HCT116 (cell line): Measurements from ENCODE around the gene NBAS. TPM values are rescaled to one million over a fixed set of nuclear protein-coding genes. Genes with fewer than 3 reads are reported as not detected.

Experiments used
- ATAC-seq: fragments of 200-7000 bp; cut with Tn5 transposase; 2 replicates; pipeline ENCODE4 v1.9.1; 2020; ENCODE audit warnings: mild to moderate bottlenecking, moderate library complexity
- BruUV-seq: library from RNA; stranded (reverse); fragments of 400-500 nt; replicated peaks from 2 replicates; lab custom pipeline; 2021; lab: Mats Ljungman, UMichigan
- CTCF ChIA-PET: fragments of 300-600 bp; sonication (Branson Sonifier 250); formaldehyde crosslinking; loops from one replicate; lab custom pipeline; 2021; ENCODE audit warnings: antibody characterized with exemption; lab: Charles Lee
- POLR2A ChIA-PET: fragments of 300-600, 350-600 bp; sonication (Branson Sonifier 250); formaldehyde crosslinking; loops from one replicate; lab custom pipeline; 2021; ENCODE audit warnings: antibody characterized with exemption; lab: Charles Lee
- RAD21 ChIA-PET, 2 experiments: fragments of 300-600 bp; sonication (Branson Sonifier 250); formaldehyde crosslinking; loops; one replicate each; lab custom pipeline; 2023; ENCODE audit warnings: low total read pairs in 2 of 2; ENCODE audit not compliant: uncharacterized antibody in 2 of 2, unreplicated experiment in 2 of 2, low non-redundant PET in 1 of 2; lab: Charles Lee
- DNase-seq: peaks from one replicate; pipeline ENCODE4 v3.0.0-alpha.2; 2010; ENCODE audit warnings: low read depth, low spot score
- H2AFZ ChIP-seq: fragments of 200-600 bp; shearing (Covaris generic), sonication (generic); 2 replicates; pipeline ENCODE4 v1.6.1; 2017; ENCODE audit warnings: low read depth, mixed run types, mixed read lengths, antibody characterized with exemption, low read length; ENCODE audit not compliant: poor library complexity, severe bottlenecking
- H3K27ac ChIP-seq: 2 replicates; pipeline ENCODE4 v1.5.1; 2012; ENCODE audit warnings: low read depth, low read length
- H3K27me3 ChIP-seq: fragments of 200-600 bp; sonication (generic); 2 replicates; pipeline ENCODE4 v1.6.1; 2016; ENCODE audit warnings: mixed run types, low read length, mixed read lengths; ENCODE audit not compliant: insufficient read depth
- H3K36me3 ChIP-seq, 2 experiments: fragments of 200-500 bp in 1 of 2; fragments of 200-600 bp in 1 of 2; sonication (Bioruptor generic) in 1 of 2; sonication (generic) in 1 of 2; 2 replicates each; pipeline versions ENCODE4 v1.5.1 to v1.6.1; 2014 to 2016; ENCODE audit warnings: low read length in 2 of 2, inconsistent platforms in 1 of 2, mixed read lengths in 1 of 2, mixed run types in 1 of 2; ENCODE audit not compliant: insufficient read depth in 2 of 2, control insufficient read depth in 1 of 2
- H3K4me1 ChIP-seq, 2 experiments: fragments of 200-600 bp in 1 of 2; sonication (generic) in 1 of 2; 2 replicates each; pipeline versions ENCODE4 v1.5.1 to v1.6.1; 2012 to 2017; ENCODE audit warnings: low read length in 2 of 2, inconsistent platforms in 1 of 2, mild to moderate bottlenecking in 1 of 2, mixed read lengths in 1 of 2, mixed run types in 1 of 2, moderate library complexity in 1 of 2; ENCODE audit not compliant: insufficient read depth in 2 of 2, control insufficient read depth in 1 of 2
- H3K4me2 ChIP-seq: fragments of 200-600 bp; sonication (generic); 2 replicates; pipeline ENCODE4 v1.6.1; 2017; ENCODE audit warnings: mixed run types, low read length, mixed read lengths
- H3K4me3 ChIP-seq, 2 experiments: fragments of 200-600 bp in 1 of 2; sonication (generic) in 1 of 2; replicated peaks in 1 of 2; 2 replicates each; pipeline ENCODE4 v1.5.1; 2011 to 2016; ENCODE audit warnings: low read length in 2 of 2, control low read depth in 1 of 2, low read depth in 1 of 2, mild to moderate bottlenecking in 1 of 2, mixed read lengths in 1 of 2, mixed run types in 1 of 2
- H3K79me2 ChIP-seq: fragments of 200-600 bp; sonication (generic); 2 replicates; pipeline ENCODE4 v1.6.1; 2017; ENCODE audit warnings: mild to moderate bottlenecking, mixed run types, low read length, moderate library complexity, mixed read lengths; ENCODE audit not compliant: insufficient read depth
- H3K9ac ChIP-seq: fragments of 200-600 bp; sonication (generic); 2 replicates; pipeline ENCODE4 v1.6.1; 2016; ENCODE audit warnings: low read length, mixed read lengths
- H3K9me2 ChIP-seq: fragments of 200-600 bp; sonication (generic), shearing (Covaris generic); 2 replicates; pipeline ENCODE4 v1.6.1; 2017; ENCODE audit warnings: mixed run types, mild to moderate bottlenecking, moderate library complexity; ENCODE audit not compliant: insufficient read depth
- H3K9me3 ChIP-seq, 2 experiments: fragments of 200-500 bp in 1 of 2; fragments of 200-600 bp in 1 of 2; sonication (Bioruptor generic) in 1 of 2; sonication (generic) in 1 of 2; 2 replicates each; pipeline ENCODE4 v1.6.1; 2014 to 2017; ENCODE audit warnings: low read length in 2 of 2, mixed read lengths in 2 of 2, inconsistent platforms in 1 of 2, low read depth in 1 of 2, mild to moderate bottlenecking in 1 of 2, mixed run types in 1 of 2, moderate library complexity in 1 of 2; ENCODE audit not compliant: control insufficient read depth in 1 of 2, insufficient read depth in 1 of 2
- H4K20me1 ChIP-seq: fragments of 200-600 bp; sonication (generic), shearing (Covaris generic); 2 replicates; pipeline ENCODE4 v1.6.1; 2017; ENCODE audit warnings: mixed run types, mild to moderate bottlenecking, moderate library complexity; ENCODE audit not compliant: insufficient read depth
- EZH2 ChIP-seq: fragments of 200-600 bp; sonication (generic); IDR thresholded peaks from 2 replicates; pipeline ENCODE4 v1.6.1; 2017; ENCODE audit warnings: antibody characterized with exemption, mixed run types
- POLR2AphosphoS5 ChIP-seq: IDR thresholded peaks from 2 replicates; pipeline ENCODE4 v1.6.1; 2011; ENCODE audit warnings: mild to moderate bottlenecking, low read depth, low read length, moderate library complexity
- YY1 ChIP-seq: IDR thresholded peaks from 2 replicates; pipeline ENCODE4 v1.6.1; 2011; ENCODE audit warnings: low read length, low read depth, moderate library complexity, mild to moderate bottlenecking; ENCODE audit not compliant: insufficient replicate concordance; ENCODE audit errors: extremely low read depth
- intact Hi-C: fragments of 100-400 bp; cut with micrococcal nuclease; formaldehyde crosslinking; loops from 2 replicates; pipeline ENCODE4 v1.10.0; 2022
- total RNA-seq: library from RNA; stranded (reverse); gene quantifications from one replicate; pipeline ENCODE4 v1.2.1, GENCODE V29; 2021; ENCODE audit not compliant: unreplicated experiment
- TF ChIP-seq, protein P1 (sequence below): IDR thresholded peaks from 2 replicates; pipeline ENCODE4 v1.6.1; 2012

NBAS gene
- total RNA-seq, 1 experiment from 2014 or later: 32.8 TPM

DNA sequence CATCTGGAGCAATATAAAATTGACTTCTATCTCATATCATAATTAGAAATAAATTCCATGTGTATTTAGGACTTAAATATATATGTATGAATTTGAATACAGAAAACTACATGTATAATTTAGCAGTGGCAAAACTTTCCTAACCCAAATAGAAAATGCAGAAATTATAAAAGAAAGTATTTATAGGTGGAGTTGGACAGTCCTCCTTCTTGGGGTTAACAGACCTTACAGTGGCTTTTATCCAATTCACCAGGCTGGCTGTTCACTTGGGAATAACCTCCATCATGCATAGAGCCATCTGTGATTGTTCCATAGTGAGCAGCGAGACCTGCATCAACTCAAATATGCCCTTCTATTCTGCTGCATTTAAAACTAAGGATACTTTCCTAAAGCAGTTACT lies 38.9 kb upstream of the NBAS start:
- POLR2A ChIA-PET: no interaction called here
- H3K27me3 ChIP-seq: no peaks in the 10 kb centered on the region
- no peaks in the 10 kb centered on the region for H3K9me2 ChIP-seq
- H3K9ac ChIP-seq: no peak overlapping the region
- intact Hi-C loops: no loop called here
- H3K4me3 ChIP-seq: no peak overlapping the region
- no peak overlapping the region for H2AFZ ChIP-seq
- H3K27ac ChIP-seq: no peak overlapping the region
- H3K4me1 ChIP-seq: no peaks in the 10 kb centered on the region
- no peak for ATAC-seq
- H4K20me1 ChIP-seq: no peaks in the 10 kb centered on the region; the same call in 1 of the 2 replicates
- TF ChIP-seq YY1: no peak
- no peak for TF ChIP-seq POLR2AphosphoS5
- TF ChIP-seq, protein P1, sequence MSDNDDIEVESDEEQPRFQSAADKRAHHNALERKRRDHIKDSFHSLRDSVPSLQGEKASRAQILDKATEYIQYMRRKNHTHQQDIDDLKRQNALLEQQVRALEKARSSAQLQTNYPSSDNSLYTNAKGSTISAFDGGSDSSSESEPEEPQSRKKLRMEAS: no peak
- RAD21 ChIA-PET: interaction anchor here in 1 of 2 experiments (0.7 kb wide), 1 partner anchor 439 kb away, joined by 3 read pairs; no protein-coding TSS in a partner anchor
- no TSS peak for BruUV-seq
- DNase-seq: no peak
- H3K79me2 ChIP-seq: peaks cover 19% of the 10 kb centered on the region
- no peaks in the 10 kb centered on the region for H3K9me3 ChIP-seq
- CTCF ChIA-PET: no interaction called here
- no peak overlapping the region for H3K4me2 ChIP-seq
- peaks cover 76 to 81% of the 10 kb centered on the region in 2 experiments for H3K36me3 ChIP-seq

DNA sequence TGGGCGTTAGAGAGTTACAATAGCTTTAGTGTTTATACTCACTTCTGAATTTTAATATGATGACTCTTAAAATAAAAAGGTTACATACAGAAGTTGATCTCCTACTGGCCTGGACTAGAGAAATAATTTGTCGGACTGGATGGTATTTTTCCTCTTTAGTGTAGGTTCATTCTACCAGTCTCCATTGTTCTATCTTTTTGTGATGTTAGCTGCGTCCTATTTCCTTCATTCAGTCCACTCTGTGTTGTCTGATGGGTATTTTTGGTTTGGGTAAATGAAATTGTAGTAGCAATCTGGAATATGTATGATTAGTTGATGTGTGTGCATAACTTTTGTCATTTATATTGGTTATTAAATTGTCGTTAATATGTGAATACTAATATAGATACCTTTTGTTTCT lies 35.8 kb upstream of the NBAS start:
- POLR2A ChIA-PET: no interaction called here
- peaks cover 50 to 58% of the 10 kb centered on the region in 2 experiments for H3K36me3 ChIP-seq

More for the DNA sequence above, 35.8 kb upstream of the NBAS start:
- intact Hi-C loops: no loop called here
- no TSS peak for BruUV-seq
- ChIA-PET CTCF (interaction anchor here (0.6 kb wide), 1 partner anchor 20 kb away, joined by 3 read pairs; no protein-coding TSS in a partner anchor), RAD21 (no interaction called here)
- Histone ChIP-seq H3K9me2 (no peaks in the 10 kb centered on the region), H3K79me2 (peaks cover 49% of the 10 kb centered on the region), H3K4me3 (no peak overlapping the region), H4K20me1 (no peaks in the 10 kb centered on the region; the same call in 1 of the 2 replicates), H3K27me3 (no peaks in the 10 kb centered on the region), H3K9ac (no peak overlapping the region), H3K9me3 (no peaks in the 10 kb centered on the region), H3K4me2 (no peak overlapping the region), H3K4me1 (peaks cover 0 to 5% of the 10 kb centered on the region in 2 experiments; a peak in 2 of 4 replicates), H3K27ac (no peak overlapping the region), H2AFZ (no peak overlapping the region)
- no peak for ATAC-seq
- TF ChIP-seq EZH2: no peak
- no peak for DNase-seq
